K562 (cell line): ENCODE results near the gene LCN1. TPM values are rescaled to one million over a fixed set of nuclear protein-coding genes. Genes with fewer than 3 reads are reported as not detected.

ENCODE experiments used
- ATAC-seq: fragments of 200-7000 bp; cut with Tn5 transposase; 3 replicates; pipeline ENCODE4 v1.9.1; 2020; ENCODE audit warnings: moderate library complexity
- BruUV-seq: library from RNA; stranded (reverse); fragments of 400-500 nt; replicated peaks from 2 replicates; lab custom pipeline; 2021; lab: Mats Ljungman, UMichigan
- CTCF ChIA-PET: fragments of 300-600 bp; formaldehyde crosslinking; extraction: SDS; loops from one replicate; lab custom pipeline; 2021; ENCODE audit warnings: low intra/inter-chr PET ratio; lab: Yijun Ruan, JAX
- POLR2A ChIA-PET: fragments of 300-600, 350-650 bp; sonication (Branson Sonifier 250); formaldehyde crosslinking; extraction: SDS; loops from one replicate; lab custom pipeline; 2021; ENCODE audit warnings: antibody characterized with exemption, inconsistent platforms; lab: Yijun Ruan, JAX
- DNase-seq, 4 experiments: peaks; one replicate each; pipeline versions ENCODE4 v3.0.0 to v3.0.0-alpha.2; 2011 to 2018; ENCODE audit warnings: low spot score in 3 of 4, mixed read lengths in 3 of 4; ENCODE audit errors: extremely low read depth in 1 of 4
- FAIRE-seq: peaks from 2 replicates; lab custom pipeline; 2011; peaks lifted over from hg19 to GRCh38; lab: Jason Lieb, UNC
- H2AFZ ChIP-seq: 2 replicates; pipeline ENCODE4 v1.6.0; 2011; ENCODE audit warnings: low read depth, low read length, control low read depth, inconsistent platforms
- H3K27ac ChIP-seq: fragments of 200-600 bp; 3 replicates; pipeline ENCODE4 v1.8.0; 2011; ENCODE audit warnings: low read depth, mild to moderate bottlenecking, control low read depth, inconsistent platforms, low read length, moderate library complexity, mixed read lengths; ENCODE audit errors: extremely low read depth
- H3K27me3 ChIP-seq, 2 experiments: fragments of 300-600 bp in 1 of 2; 2 replicates in 1 of 2; 3 replicates in 1 of 2; pipeline versions ENCODE4 v1.6.0 to v1.8.0; 2011; ENCODE audit warnings: inconsistent platforms in 2 of 2, low read length in 2 of 2, mild to moderate bottlenecking in 1 of 2, mixed read lengths in 1 of 2, moderate library complexity in 1 of 2; ENCODE audit not compliant: control insufficient read depth in 2 of 2, insufficient read depth in 2 of 2
- H3K36me3 ChIP-seq: fragments of 300-600 bp; 3 replicates; pipeline ENCODE4 v1.8.0; 2011; ENCODE audit warnings: mild to moderate bottlenecking, low read length, inconsistent platforms; ENCODE audit not compliant: control insufficient read depth, insufficient read depth
- H3K4me1 ChIP-seq, 2 experiments: fragments of 200-600 bp in 1 of 2; replicated peaks in 1 of 2; 2 replicates in 1 of 2; 3 replicates in 1 of 2; pipeline versions ENCODE4 v1.5.1 to v1.8.0; 2011; ENCODE audit warnings: inconsistent platforms in 2 of 2, low read length in 2 of 2, mild to moderate bottlenecking in 1 of 2, mixed read lengths in 1 of 2, moderate library complexity in 1 of 2; ENCODE audit not compliant: control insufficient read depth in 2 of 2, insufficient read depth in 2 of 2
- H3K4me2 ChIP-seq: 2 replicates; pipeline ENCODE4 v1.6.1; 2011; ENCODE audit warnings: low read length, control low read depth, inconsistent platforms, mixed read lengths; ENCODE audit not compliant: insufficient read depth
- H3K4me3 ChIP-seq: fragments of 200-600 bp; sonication (generic), shearing (Covaris generic); 2 replicates; pipeline ENCODE4 v1.5.1; 2016; ENCODE audit warnings: control low read depth, inconsistent platforms
- H3K79me2 ChIP-seq: fragments of 200-600 bp; 3 replicates; pipeline ENCODE4 v1.8.0; 2011; ENCODE audit warnings: low read length, inconsistent platforms; ENCODE audit not compliant: control insufficient read depth, insufficient read depth
- H3K9ac ChIP-seq, 2 experiments: 2 replicates each; pipeline versions ENCODE4 v1.6.0 to v1.6.1; 2011; ENCODE audit warnings: low read depth in 2 of 2, low read length in 2 of 2, control low read depth in 1 of 2, inconsistent platforms in 1 of 2, mild to moderate bottlenecking in 1 of 2, mixed read lengths in 1 of 2; ENCODE audit not compliant: insufficient read depth in 1 of 2
- H3K9me1 ChIP-seq: one replicate; pipeline ENCODE4 v1.6.0; 2011; ENCODE audit warnings: inconsistent platforms, mild to moderate bottlenecking, low read length, moderate library complexity; ENCODE audit not compliant: control insufficient read depth, insufficient read depth
- H3K9me3 ChIP-seq: replicated peaks from 2 replicates; pipeline ENCODE4 v1.5.1; 2011; ENCODE audit warnings: low read depth, low read length, inconsistent platforms; ENCODE audit not compliant: control insufficient read depth, insufficient read depth
- H4K20me1 ChIP-seq: replicated peaks from 2 replicates; pipeline ENCODE4 v1.6.1; 2011; ENCODE audit warnings: low read length, inconsistent platforms, mixed read lengths; ENCODE audit not compliant: control insufficient read depth, insufficient read depth
- E2F1 ChIP-seq: sonication (generic); formaldehyde crosslinking; IDR thresholded peaks from 2 replicates; pipeline ENCODE4 v1.8.1; 2023; ENCODE audit warnings: mild to moderate bottlenecking, missing genetic modification reagents, moderate library complexity
- FOXM1 ChIP-seq, 2 experiments: fragments of 450-650 bp in 1 of 2; sonication (generic) in 1 of 2; formaldehyde crosslinking in 1 of 2; IDR thresholded peaks; 2 replicates each; pipeline versions ENCODE4 v1.6.1 to v1.9.0; 2017 to 2022; ENCODE audit warnings: low read depth in 2 of 2, mild to moderate bottlenecking in 2 of 2, missing genetic modification reagents in 1 of 2, moderate library complexity in 1 of 2
- GABPB2 ChIP-seq: fragments of 250-450 bp; sonication (Bioruptor Pico); conservative IDR thresholded peaks from 2 replicates; pipeline ENCODE4 v1.5.1; 2021; ENCODE audit warnings: mild to moderate bottlenecking
- GATAD2B ChIP-seq: fragments of 450-650 bp; IDR thresholded peaks from 2 replicates; pipeline ENCODE4 v1.6.1; 2017; ENCODE audit warnings: mild to moderate bottlenecking, borderline replicate concordance
- GTF2E2 ChIP-seq: fragments of 200-800 bp; sonication (Bioruptor generic); IDR thresholded peaks from 2 replicates; pipeline ENCODE4 v1.6.1; 2016; ENCODE audit warnings: missing genetic modification characterization, missing compliant biosample characterization
- HNRNPH1 ChIP-seq: fragments of 200-400 bp; formaldehyde crosslinking; optimal IDR thresholded peaks from 2 replicates; pipeline ENCODE3; 2017; ENCODE audit warnings: low read depth, mild to moderate bottlenecking, low read length, moderate library complexity
- HOMEZ ChIP-seq: fragments of 250-450 bp; sonication (Bioruptor Pico); IDR thresholded peaks from 2 replicates; pipeline ENCODE4 v1.4.0; 2020; ENCODE audit warnings: mild to moderate bottlenecking, moderate library complexity
- JUN ChIP-seq, 2 experiments: sonication (generic) in 1 of 2; formaldehyde crosslinking in 1 of 2; IDR thresholded peaks; 2 replicates each; pipeline versions ENCODE4 v1.6.1 to v1.8.0; 2012 to 2022; ENCODE audit warnings: borderline replicate concordance in 2 of 2, mild to moderate bottlenecking in 2 of 2, improper control_type of control experiment in 1 of 2, low read depth in 1 of 2, low read length in 1 of 2, missing genetic modification reagents in 1 of 2
- NBN ChIP-seq: fragments of 450-650 bp; IDR thresholded peaks from 2 replicates; pipeline ENCODE4 v1.6.1; 2016; ENCODE audit warnings: low read depth, mild to moderate bottlenecking
- SIX5 ChIP-seq, 2 experiments: IDR thresholded peaks; 2 replicates each; pipeline ENCODE4 v1.6.1; 2011; ENCODE audit warnings: low read length in 2 of 2, borderline replicate concordance in 1 of 2, low read depth in 1 of 2, mild to moderate bottlenecking in 1 of 2, moderate library complexity in 1 of 2; ENCODE audit not compliant: insufficient read depth in 1 of 2
- XRCC4 ChIP-seq: IDR thresholded peaks from one replicate; pipeline ENCODE4 v1.6.1; 2011; ENCODE audit not compliant: insufficient read depth, insufficient read length; ENCODE audit errors: extremely low read depth
- YBX1 ChIP-seq: fragments of 450-650 bp; IDR thresholded peaks from 2 replicates; pipeline ENCODE4 v1.7.1; 2016; ENCODE audit warnings: mild to moderate bottlenecking
- ZBTB34 ChIP-seq: fragments of 250-450 bp; sonication (Bioruptor Pico); IDR thresholded peaks from 2 replicates; pipeline ENCODE4 v1.8.0; 2021; ENCODE audit warnings: mild to moderate bottlenecking, moderate library complexity
- ZKSCAN3 ChIP-seq: fragments of 250-450 bp; sonication (Bioruptor Pico); IDR thresholded peaks from 2 replicates; pipeline ENCODE4 v1.4.0; 2020
- ZNF143 ChIP-seq: sonication (generic); formaldehyde crosslinking; IDR thresholded peaks from 2 replicates; pipeline ENCODE4 v1.9.0; 2022; ENCODE audit warnings: mild to moderate bottlenecking, missing genetic modification reagents
- ZNF197 ChIP-seq: fragments of 200-800 bp; sonication (Bioruptor generic); IDR thresholded peaks from 2 replicates; pipeline ENCODE4 v1.6.1; 2016; ENCODE audit warnings: low read depth, missing genetic modification characterization, missing compliant biosample characterization
- ZNF431 ChIP-seq: sonication (generic); formaldehyde crosslinking; IDR thresholded peaks from 2 replicates; pipeline ENCODE4 v1.8.0; 2022; ENCODE audit warnings: mild to moderate bottlenecking, missing genetic modification reagents
- ZNF699 ChIP-seq: fragments of 250-450 bp; sonication (Bioruptor Pico); IDR thresholded peaks from 2 replicates; pipeline ENCODE4 v1.8.0; 2021; ENCODE audit warnings: mild to moderate bottlenecking, moderate library complexity; ENCODE audit not compliant: insufficient replicate concordance
- WGBS: fragments of 100-300 bp; shearing (Covaris generic); methylation state at CpG from one replicate; pipeline ENCODE4 v1.1.6; 2016; ENCODE audit warnings: low coverage, mixed read lengths; ENCODE audit not compliant: insufficient coverage; ENCODE audit errors: missing lambda C conversion rate; 5-methylcytosine and 5-hydroxymethylcytosine counted together
- in situ Hi-C: fragments of 300-500 bp; cut with MboI; formaldehyde crosslinking; loops from 4 replicates; pipeline ENCODE4 v1.15.0; 2018; ENCODE audit warnings: inconsistent platforms, mixed read lengths
- intact Hi-C: fragments of 100-400 bp; cut with micrococcal nuclease; formaldehyde crosslinking; loops from 2 replicates; pipeline ENCODE4 v1.14.2; 2022
- polyA plus RNA-seq, 8 experiments: library from polyadenylated mRNA; depleted of rRNA in 4 of 8; stranded (reverse) in 5 of 8; unstranded in 3 of 8; fragments of >200 nt; fragmentation: Nextera tagmentation in 2 of 8; fragmentation: Illumina TruSeq in 1 of 8; extraction: Ambion mirVana in 2 of 8; extraction: Trizol in 1 of 8; gene quantifications; 2 replicates each; pipeline versions ENCODE4 v1.2.1 to v1.2.3, GENCODE V29; 2011 to 2014; ENCODE audit warnings: inconsistent platforms in 1 of 8, missing spikeins in 1 of 8
- total RNA-seq, 7 experiments: library from RNA; depleted of rRNA in 6 of 7; stranded (reverse); fragments of >200 nt in 6 of 7; fragmentation: Illumina TruSeq in 2 of 7; extraction: Trizol in 2 of 7; gene quantifications; 2 replicates each; pipeline versions ENCODE4 v1.2.1 to v1.2.3, GENCODE V29; 2011 to 2021; ENCODE audit warnings: low replicate concordance in 1 of 7

Gene LCN1
- total and polyA plus RNA-seq, 9 of the 15 experiments (the other 6 are each of a cell fraction or from before 2014, with no cell fraction given), result not detected

GRCh38 chr9:135500071-135500524, 21.1 kb upstream of the LCN1 start:
- H3K9me1 ChIP-seq, result no peaks in the 10 kb centered on the region
- FAIRE-seq (no peak), DNase-seq (no peak), ATAC-seq (peak; percentile 16)
- no peaks in the 10 kb centered on the region for H3K27me3 ChIP-seq
- H3K27ac ChIP-seq, result no peak overlapping the region; the same call in 2 of the 3 replicates
- peak overlapping the region; percentile 88 for H3K4me2 ChIP-seq
- H3K9ac ChIP-seq, result peak overlapping the region; percentile 92 to 93; a peak in 3 of 4 replicates
- in situ Hi-C loops (no loop called here), intact Hi-C loops (loop anchor here (2.0 kb wide), 1 partner anchor 59 kb away; no protein-coding TSS in a partner anchor)
- H3K9me3 ChIP-seq, result no peaks in the 10 kb centered on the region
- WGBS, result 1% methylated on average over 23 of the region's 29 CpGs
- peaks cover 41% of the 10 kb centered on the region for H3K79me2 ChIP-seq
- BruUV-seq, result no TSS peak
- ChIA-PET POLR2A (interaction anchor here (0.7 kb wide), 1 partner anchor 13 kb away, joined by 3 read pairs; no protein-coding TSS in a partner anchor), CTCF (interaction anchor here (0.7 kb wide), 1 partner anchor 1707 kb away, joined by 3 read pairs; no protein-coding TSS in a partner anchor)
- peaks cover 37% of the 10 kb centered on the region for H3K36me3 ChIP-seq
- H3K4me1 ChIP-seq, result peaks cover 8 to 64% of the 10 kb centered on the region in 2 experiments
- H3K4me3 ChIP-seq, result peak overlapping the region; percentile 78
- H4K20me1 ChIP-seq, result peaks cover 21% of the 10 kb centered on the region
- peak overlapping the region; percentile 89 for H2AFZ ChIP-seq
- TF ChIP-seq XRCC4, result no peak
- TF ChIP-seq ZNF197 (CRISPR knock-in tag), result peak; percentile 59; the same call in 1 of the 2 replicates
- TF ChIP-seq E2F1 (CRISPR knock-in tag), result 0 out of 2 replicates have a peak, but pooled peaks have one; percentile 37
- TF ChIP-seq SIX5 (IDR thresholded peaks at IDR 0.05; ENCODE audit: borderline replicate concordance in 1 of 2, insufficient read depth in 1 of 2, low read depth in 1 of 2, low read length in 2 of 2), result no peak
- no peak for TF ChIP-seq YBX1
- TF ChIP-seq ZBTB34 (CRISPR knock-in tag), result no peak
- no peak for TF ChIP-seq ZKSCAN3 (CRISPR knock-in tag)
- TF ChIP-seq NBN, result no peak
- no peak for TF ChIP-seq ZNF431 (CRISPR knock-in tag)
- TF ChIP-seq JUN (IDR thresholded peaks at IDR 0.05; ENCODE audit: borderline replicate concordance, low read depth, low read length), result no peak
- no peak for TF ChIP-seq JUN (CRISPR knock-in tag; IDR thresholded peaks at IDR 0.05; ENCODE audit: borderline replicate concordance)
- TF ChIP-seq GATAD2B, result 0 out of 2 replicates have a peak, but pooled peaks have one; percentile 32
- TF ChIP-seq ZNF699 (CRISPR knock-in tag), result no peak
- TF ChIP-seq HOMEZ (CRISPR knock-in tag), result no peak
- TF ChIP-seq ZNF143 (CRISPR knock-in tag), result 0 out of 2 replicates have a peak, but pooled peaks have one; percentile 35
- TF ChIP-seq GABPB2 (CRISPR knock-in tag), result no peak
- peak; percentile 54; the same call in 1 of the 2 replicates for TF ChIP-seq GTF2E2 (tag)
- TF ChIP-seq FOXM1 (IDR thresholded peaks at IDR 0.05; ENCODE audit: low read depth), result no peak
- 0 out of 2 replicates have a peak, but pooled peaks have one; percentile 31 for TF ChIP-seq FOXM1 (CRISPR knock-in tag; IDR thresholded peaks at IDR 0.05; ENCODE audit: low read depth)
- no peak for TF ChIP-seq HNRNPH1
